Activated CD4-positive, alpha-beta T cell treated with anti-CD3 and anti-CD28 coated beads, Interleukin-2, amount 10 ng/mL, durations not matched to agents 7 days and 5 days (primary cell): ENCODE data around the gene SYK. TPM values are rescaled to one million over a fixed set of nuclear protein-coding genes. Genes with fewer than 3 reads are reported as not detected.
"Not testable (repeated sequence)": the region's sequence is repeated elsewhere in the genome, so short reads cannot be mapped to it uniquely, and the experiment has no call there.

Experiments used
- CTCF ChIA-PET: fragments of 350-600 bp; sonication (Branson Sonifier 250); formaldehyde crosslinking; loops from one replicate; lab custom pipeline; 2021; ENCODE audit warnings: antibody characterized with exemption; lab: Charles Lee
- POLR2A ChIA-PET: fragments of 350-600 bp; sonication (Branson Sonifier 250); formaldehyde crosslinking; loops from one replicate; lab custom pipeline; 2021; ENCODE audit warnings: antibody characterized with exemption; lab: Charles Lee
- DNase-seq: peaks from one replicate; pipeline ENCODE4 v3.0.0-alpha.2; 2020
- H3K27ac Mint-ChIP-seq: one replicate; pipeline ENCODE4 v1.8.0; 2021; ENCODE audit warnings: mild to moderate bottlenecking, moderate library complexity, mixed read lengths
- H3K27me3 Mint-ChIP-seq: one replicate; pipeline ENCODE4 v1.8.0; 2021; ENCODE audit warnings: mixed read lengths
- H3K36me3 Mint-ChIP-seq: one replicate; pipeline ENCODE4 v1.8.0; 2021; ENCODE audit warnings: low read depth, mixed read lengths
- H3K4me1 Mint-ChIP-seq: one replicate; pipeline ENCODE4 v1.8.0; 2021; ENCODE audit warnings: mixed read lengths
- H3K4me3 Mint-ChIP-seq: one replicate; pipeline ENCODE4 v1.8.0; 2021; ENCODE audit warnings: mild to moderate bottlenecking, moderate library complexity, mixed read lengths
- H3K9me3 Mint-ChIP-seq: one replicate; pipeline ENCODE4 v1.8.0; 2021; ENCODE audit warnings: mixed read lengths
- total RNA-seq, 2 experiments: library from RNA; stranded (reverse); gene quantifications; one replicate each; pipeline ENCODE4 v1.2.3, GENCODE V29; 2021

Gene SYK
- total RNA-seq, 2 experiments from 2014 or later, result 0.56 to 0.92 TPM

DNA sequence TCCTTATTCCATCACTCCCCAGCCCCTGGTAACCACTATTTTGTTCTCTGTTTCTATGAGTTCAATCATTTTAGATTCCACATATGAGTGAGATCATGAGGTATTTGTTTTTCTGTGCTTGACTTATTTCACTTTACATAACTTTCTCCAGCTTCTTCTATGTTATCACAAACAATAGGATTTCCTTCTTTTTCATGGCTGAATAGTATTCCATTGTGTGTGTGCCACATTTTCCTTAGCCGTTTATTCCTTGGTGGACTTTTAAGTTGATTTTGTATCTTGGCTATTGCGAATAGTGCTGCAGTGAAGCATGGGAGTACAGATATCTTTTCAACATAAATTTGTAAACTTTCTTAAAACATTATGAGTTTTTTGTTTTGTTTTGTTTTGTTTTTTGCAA is 15.1 kb downstream of the SYK start:
- Mint-ChIP-seq H3K9me3 (peaks cover 3% of the 10 kb centered on the region), H3K36me3 (no peaks in the 10 kb centered on the region), H3K4me3 (no peak overlapping the region), H3K27me3 (peaks cover 3% of the 10 kb centered on the region), H3K4me1 (peaks cover 11% of the 10 kb centered on the region), H3K27ac (no peak overlapping the region)
- no peak for DNase-seq
- ChIA-PET CTCF (no interaction called here), POLR2A (no interaction called here)

DNA sequence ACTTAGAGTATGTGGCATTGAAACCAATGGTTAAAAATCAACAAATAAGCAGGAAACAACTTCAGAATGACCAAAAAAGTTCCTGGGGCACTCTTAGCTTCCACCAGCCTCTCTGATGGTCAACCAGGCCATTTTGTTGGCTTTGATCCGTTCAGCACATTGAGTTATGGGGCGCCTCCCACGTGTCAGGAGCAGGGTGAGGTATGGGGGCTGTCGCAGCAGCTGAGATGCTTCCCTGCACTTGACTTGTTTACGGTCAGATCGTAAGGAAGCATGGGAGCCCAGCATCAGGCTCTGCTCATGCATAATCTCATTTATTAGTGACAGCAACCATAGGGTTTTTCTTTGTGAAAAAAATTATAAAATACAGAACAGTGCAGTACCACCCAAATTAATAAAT is 16.7 kb downstream of the SYK start:
- POLR2A ChIA-PET, result no interaction called here
- CTCF ChIA-PET, result interaction anchor here (0.7 kb wide), 1 partner anchor 695 kb away, joined by 3 read pairs; no protein-coding TSS in a partner anchor
- Mint-ChIP-seq H3K4me3 (no peak overlapping the region), H3K27me3 (peaks cover 7% of the 10 kb centered on the region), H3K9me3 (peaks cover 3% of the 10 kb centered on the region), H3K27ac (no peak overlapping the region), H3K36me3 (no peaks in the 10 kb centered on the region), H3K4me1 (peaks cover 11% of the 10 kb centered on the region)
- DNase-seq, result no peak

DNA sequence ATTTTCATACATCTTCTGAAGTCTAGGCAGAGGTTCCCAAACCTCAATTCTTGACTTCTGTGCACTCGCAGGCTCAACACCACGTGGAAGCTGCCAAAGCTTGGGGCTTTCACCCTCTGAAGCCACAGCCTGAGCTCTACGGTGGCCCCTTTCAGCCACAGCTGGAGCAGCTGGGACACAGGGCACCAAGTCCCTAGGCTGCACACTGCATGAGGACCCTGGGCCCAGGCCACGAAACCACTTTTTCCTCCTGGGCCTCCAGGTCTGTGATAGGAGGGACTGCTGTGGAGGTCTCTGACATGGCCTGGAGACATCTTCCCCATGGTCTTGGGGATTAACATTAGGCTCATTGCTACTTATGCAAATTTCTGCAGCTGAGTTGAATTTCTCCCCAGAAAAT is 18.8 kb downstream of the SYK start:
- H3K36me3 Mint-ChIP-seq, POLR2A ChIA-PET, H3K9me3 Mint-ChIP-seq, H3K27ac Mint-ChIP-seq, H3K4me3 Mint-ChIP-seq, DNase-seq, H3K4me1 Mint-ChIP-seq: not testable (repeated sequence)
- peaks cover 17% of the 10 kb centered on the region for H3K27me3 Mint-ChIP-seq
- CTCF ChIA-PET, result interaction anchor here (0.7 kb wide), 1 partner anchor 1636 kb away, joined by 3 read pairs; no protein-coding TSS in a partner anchor

GRCh38 chr9:90821236-90821635 is 19.6 kb downstream of the SYK start:
- H3K4me1 Mint-ChIP-seq, DNase-seq, H3K27ac Mint-ChIP-seq, H3K4me3 Mint-ChIP-seq, H3K9me3 Mint-ChIP-seq, POLR2A ChIA-PET, CTCF ChIA-PET, H3K36me3 Mint-ChIP-seq: not testable (repeated sequence)
- peaks cover 23% of the 10 kb centered on the region for H3K27me3 Mint-ChIP-seq

GRCh38 chr9:90821697-90822096 is 20.1 kb downstream of the SYK start:
- H3K9me3 Mint-ChIP-seq, result no peaks in the 10 kb centered on the region
- H3K36me3 Mint-ChIP-seq, result no peaks in the 10 kb centered on the region
- H3K27ac Mint-ChIP-seq, result no peak overlapping the region
- no peak overlapping the region for H3K4me3 Mint-ChIP-seq
- no peak for DNase-seq
- peaks cover 23% of the 10 kb centered on the region for H3K27me3 Mint-ChIP-seq
- ChIA-PET CTCF (no interaction called here), POLR2A (no interaction called here)
- H3K4me1 Mint-ChIP-seq, result no peaks in the 10 kb centered on the region

DNA sequence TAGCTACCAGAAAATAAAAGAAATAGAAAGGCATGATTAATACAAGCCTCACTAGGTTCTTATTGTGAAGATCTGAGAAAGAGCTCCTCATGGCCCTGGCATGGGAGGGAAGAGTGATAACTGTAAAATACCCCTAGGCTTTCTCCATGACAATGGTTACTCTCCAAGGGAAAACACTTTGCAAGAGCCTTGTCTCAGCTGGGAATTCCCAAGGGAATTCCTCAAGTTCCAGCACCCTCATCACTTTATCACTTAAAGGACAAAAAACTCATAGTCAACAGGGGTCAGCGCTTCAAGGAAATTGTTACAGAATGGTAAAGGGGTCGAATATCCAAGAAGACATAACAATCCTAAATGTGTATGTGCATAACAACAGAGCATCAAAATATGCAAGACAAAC is 21.2 kb downstream of the SYK start:
- Mint-ChIP-seq H3K4me1 (no peaks in the 10 kb centered on the region), H3K27ac (no peak overlapping the region), H3K4me3 (no peak overlapping the region), H3K9me3 (no peaks in the 10 kb centered on the region), H3K27me3 (peaks cover 20% of the 10 kb centered on the region), H3K36me3 (no peaks in the 10 kb centered on the region)
- DNase-seq, result no peak
- ChIA-PET POLR2A (no interaction called here), CTCF (no interaction called here)

DNA sequence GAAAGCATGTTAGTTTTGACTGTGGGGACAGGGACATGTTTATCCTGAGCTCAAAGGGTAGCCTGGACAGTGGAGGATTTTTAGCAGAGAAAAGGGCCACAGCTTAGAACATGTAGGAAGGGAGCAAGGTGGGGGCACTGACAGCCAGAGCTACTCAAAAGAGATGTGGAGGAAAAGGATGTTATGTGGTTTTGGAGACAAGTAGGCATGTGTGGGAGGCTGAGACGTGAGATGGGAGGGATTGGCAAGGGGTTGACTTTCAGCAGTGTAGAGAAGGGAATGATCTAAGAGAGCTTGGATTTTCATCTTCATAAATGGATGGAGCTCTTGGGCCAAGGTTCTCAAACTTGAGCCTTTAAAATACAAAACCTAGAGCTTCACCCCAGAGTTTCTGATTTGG is 24.0 kb downstream of the SYK start:
- Mint-ChIP-seq H3K36me3 (no peaks in the 10 kb centered on the region), H3K27me3 (peaks cover 20% of the 10 kb centered on the region), H3K9me3 (no peaks in the 10 kb centered on the region), H3K27ac (no peak overlapping the region), H3K4me1 (no peaks in the 10 kb centered on the region), H3K4me3 (no peak overlapping the region)
- ChIA-PET POLR2A (no interaction called here), CTCF (no interaction called here)
- no peak for DNase-seq

DNA sequence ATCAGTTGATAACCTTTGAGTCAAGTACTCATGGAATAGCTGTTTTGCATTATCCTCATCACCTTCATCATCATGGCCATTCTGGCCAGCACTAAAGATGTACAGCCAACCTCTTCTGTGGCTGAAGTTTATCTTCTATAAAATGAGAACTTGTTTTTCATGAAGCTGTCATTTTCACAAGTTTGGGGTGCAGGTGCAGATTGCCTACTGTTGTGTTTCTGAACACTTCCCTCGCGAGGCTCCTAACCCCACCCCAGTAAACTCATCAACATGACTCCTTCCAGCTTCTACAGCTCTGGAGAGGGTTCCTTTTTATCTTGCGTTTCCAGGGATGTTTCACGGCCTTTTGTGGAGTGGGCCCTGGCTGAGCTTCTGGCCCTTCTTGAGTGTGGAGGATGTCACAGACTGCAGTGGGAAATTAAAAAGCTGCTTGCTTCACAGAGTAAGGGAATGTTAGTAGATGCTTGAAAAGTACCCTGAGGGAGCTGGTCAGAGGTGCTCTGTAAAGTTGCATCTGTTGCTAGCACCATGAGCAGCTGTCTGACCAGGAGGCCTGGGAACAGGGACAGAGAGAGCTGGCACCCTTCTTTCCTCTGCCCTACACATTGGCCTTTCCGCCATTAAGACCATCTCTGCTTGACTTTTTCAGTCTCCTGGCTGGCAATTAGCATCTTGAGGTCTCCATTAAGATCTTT is 24.9 kb downstream of the SYK start:
- DNase-seq, result no peak

DNA sequence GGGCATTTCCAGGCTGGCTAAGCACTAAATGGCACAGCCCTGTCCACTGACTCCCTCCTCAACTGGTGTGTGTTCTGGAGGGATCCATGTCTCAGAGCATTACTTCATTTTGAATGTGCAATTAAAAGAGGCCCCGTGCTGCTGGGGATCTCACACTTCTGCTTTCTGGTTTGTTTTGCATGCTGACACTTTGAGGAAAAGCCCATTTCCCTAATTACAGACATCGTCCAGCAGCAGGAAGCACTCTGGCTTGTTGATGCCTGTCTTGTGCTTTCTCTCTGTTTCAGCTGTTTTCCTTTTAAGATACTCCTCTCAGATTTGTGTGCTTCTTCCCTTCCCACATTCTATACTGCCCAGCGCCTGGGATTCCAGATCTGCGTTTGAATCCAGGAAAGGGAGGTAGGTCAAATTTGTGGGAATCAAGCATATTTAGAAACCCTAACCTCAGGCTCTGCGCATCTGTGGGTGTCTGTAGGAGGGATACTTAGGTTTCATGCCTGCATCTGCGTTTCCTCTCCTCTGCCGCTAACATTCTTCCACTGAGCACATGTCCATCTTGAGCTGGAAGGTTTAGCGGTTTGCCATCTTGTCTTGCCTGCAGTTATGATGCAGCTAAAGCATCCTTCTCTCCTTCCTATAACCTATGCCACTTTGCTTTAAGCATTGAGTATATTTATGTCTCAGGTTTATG is 25.7 kb downstream of the SYK start:
- POLR2A ChIA-PET, result no interaction called here
- H3K36me3 Mint-ChIP-seq, result no peaks in the 10 kb centered on the region
- no peaks in the 10 kb centered on the region for H3K9me3 Mint-ChIP-seq
- no peak for DNase-seq
- no peak overlapping the region for H3K4me3 Mint-ChIP-seq
- CTCF ChIA-PET, result no interaction called here
- peaks cover 25% of the 10 kb centered on the region for H3K27me3 Mint-ChIP-seq
- H3K4me1 Mint-ChIP-seq, result no peaks in the 10 kb centered on the region
- H3K27ac Mint-ChIP-seq, result no peak overlapping the region

More for the DNA sequence above, 24.9 kb downstream of the SYK start:
- H3K4me1 Mint-ChIP-seq, result no peaks in the 10 kb centered on the region
- no peak overlapping the region for H3K4me3 Mint-ChIP-seq
- H3K27ac Mint-ChIP-seq, result no peak overlapping the region
- H3K27me3 Mint-ChIP-seq, result peaks cover 22% of the 10 kb centered on the region
- ChIA-PET CTCF (no interaction called here), POLR2A (no interaction called here)
- H3K9me3 Mint-ChIP-seq, result no peaks in the 10 kb centered on the region
- no peaks in the 10 kb centered on the region for H3K36me3 Mint-ChIP-seq

GRCh38 chr9:90830051-90830450 is 28.4 kb downstream of the SYK start:
- no peaks in the 10 kb centered on the region for H3K36me3 Mint-ChIP-seq
- DNase-seq, result no peak
- CTCF ChIA-PET, result no interaction called here
- no peak overlapping the region for H3K4me3 Mint-ChIP-seq
- H3K27me3 Mint-ChIP-seq, result peaks cover 14% of the 10 kb centered on the region
- no peaks in the 10 kb centered on the region for H3K4me1 Mint-ChIP-seq
- no peak overlapping the region for H3K27ac Mint-ChIP-seq
- POLR2A ChIA-PET, result no interaction called here
- H3K9me3 Mint-ChIP-seq, result no peaks in the 10 kb centered on the region

- Mint-ChIP-seq H3K27me3 (peaks cover 5% of the 10 kb centered on the region), H3K4me3 (no peak overlapping the region), H3K9me3 (no peaks in the 10 kb centered on the region), H3K36me3 (no peaks in the 10 kb centered on the region), H3K27ac (no peak overlapping the region), H3K4me1 (no peaks in the 10 kb centered on the region)
- POLR2A ChIA-PET, result no interaction called here
- CTCF ChIA-PET, result interaction anchor here (0.6 kb wide), 1 partner anchor 430 kb away, joined by 3 read pairs; no protein-coding TSS in a partner anchor
- DNase-seq, result no peak
These were observed 29.4 kb downstream of the SYK start for GRCh38 chr9:90830977-90831376.

DNA sequence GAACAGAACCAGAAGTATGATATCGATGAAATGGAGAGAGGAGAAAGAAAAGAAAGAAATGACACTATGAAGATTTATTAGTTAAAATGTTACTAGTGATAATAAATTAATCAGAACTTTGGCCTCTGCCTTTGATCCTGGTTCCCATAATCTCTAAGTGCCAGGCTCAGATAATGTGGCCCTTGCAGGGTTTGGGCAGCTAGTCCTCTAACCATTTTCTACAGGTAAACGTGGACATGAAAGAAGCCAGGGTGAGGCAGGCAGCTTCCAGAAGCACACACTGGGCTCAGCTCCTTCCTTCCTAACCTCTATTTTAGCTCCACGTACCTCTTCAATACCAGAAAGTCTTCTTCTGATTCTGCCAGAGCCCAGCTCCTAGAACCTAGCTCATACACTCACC is 30.6 kb downstream of the SYK start:
- Mint-ChIP-seq H3K4me3 (no peak overlapping the region), H3K4me1 (no peaks in the 10 kb centered on the region), H3K27me3 (peaks cover 5% of the 10 kb centered on the region), H3K9me3 (no peaks in the 10 kb centered on the region), H3K27ac (no peak overlapping the region), H3K36me3 (no peaks in the 10 kb centered on the region)
- ChIA-PET POLR2A (no interaction called here), CTCF (interaction anchor here (1.4 kb wide), 1 partner anchor 132 kb away, joined by 4 read pairs; no protein-coding TSS in a partner anchor)
- DNase-seq, result no peak

GRCh38 chr9:90834828-90835595 is 33.4 kb downstream of the SYK start:
- Mint-ChIP-seq H3K4me3 (no peak overlapping the region), H3K9me3 (no peaks in the 10 kb centered on the region), H3K36me3 (no peaks in the 10 kb centered on the region), H3K27ac (no peak overlapping the region), H3K27me3 (peaks cover 5% of the 10 kb centered on the region), H3K4me1 (no peaks in the 10 kb centered on the region)
- ChIA-PET POLR2A (no interaction called here), CTCF (no interaction called here)
- no peak for DNase-seq
